Endodermal cell (in vitro differentiated cells): ENCODE measurements around the gene DND1. TPM values are rescaled to one million over a fixed set of nuclear protein-coding genes. Genes with fewer than 3 reads are reported as not detected.
"Not testable (repeated sequence)": the region's sequence is repeated elsewhere in the genome, so short reads cannot be mapped to it uniquely, and the experiment has no call there.

Experiments used
- DNase-seq: peaks from one replicate; pipeline ENCODE4 v3.0.0-alpha.2; 2017
- H3K27ac ChIP-seq: 2 replicates; pipeline ENCODE4 v1.5.1; 2013; ENCODE audit warnings: mild to moderate bottlenecking, low read depth, low read length, moderate library complexity
- H3K27me3 ChIP-seq: 2 replicates; pipeline ENCODE4 v1.6.1; 2013; ENCODE audit warnings: mild to moderate bottlenecking, low read length, moderate library complexity; ENCODE audit not compliant: insufficient read depth, control insufficient read depth, poor library complexity, severe bottlenecking
- H3K36me3 ChIP-seq: 2 replicates; pipeline ENCODE4 v1.7.0; 2013; ENCODE audit warnings: mild to moderate bottlenecking, low read length, moderate library complexity; ENCODE audit not compliant: control insufficient read depth, insufficient read depth
- H3K4me1 ChIP-seq: one replicate; pipeline ENCODE4 v1.7.0; 2013; ENCODE audit warnings: low read length; ENCODE audit not compliant: control insufficient read depth, insufficient read depth
- H3K4me3 ChIP-seq: 2 replicates; pipeline ENCODE4 v1.5.1; 2013; ENCODE audit warnings: mild to moderate bottlenecking, low read length, moderate library complexity
- H3K9ac ChIP-seq: 2 replicates; pipeline ENCODE4 v1.6.1; 2013; ENCODE audit warnings: mild to moderate bottlenecking, low read length, moderate library complexity; ENCODE audit not compliant: poor library complexity, severe bottlenecking; ENCODE audit errors: extremely low read depth
- H3K9me3 ChIP-seq: 2 replicates; pipeline ENCODE4 v1.6.1; 2013; ENCODE audit warnings: mild to moderate bottlenecking, low read length, moderate library complexity; ENCODE audit not compliant: control insufficient read depth
- H3K27ac Mint-ChIP-seq: 2 replicates; pipeline ENCODE4 v1.8.0; 2020; ENCODE audit warnings: mixed read lengths
- H3K27me3 Mint-ChIP-seq: 2 replicates; pipeline ENCODE4 v1.8.0; 2021; ENCODE audit warnings: mild to moderate bottlenecking, mixed read lengths; ENCODE audit not compliant: insufficient read depth
- H3K36me3 Mint-ChIP-seq: 2 replicates; pipeline ENCODE4 v1.8.0; 2020; ENCODE audit warnings: low read depth, mixed read lengths
- H3K4me1 Mint-ChIP-seq: 2 replicates; pipeline ENCODE4 v1.8.0; 2020; ENCODE audit warnings: mixed read lengths
- H3K4me3 Mint-ChIP-seq: 2 replicates; pipeline ENCODE4 v1.8.0; 2020; ENCODE audit warnings: mild to moderate bottlenecking, moderate library complexity, mixed read lengths
- H3K9me3 Mint-ChIP-seq: 2 replicates; pipeline ENCODE4 v1.8.0; 2020; ENCODE audit warnings: mild to moderate bottlenecking, mixed read lengths
- WGBS, 2 experiments: methylation state at CpG; one replicate each; pipeline versions ENCODE4 v1.1.5 to v1.1.7; 2013; ENCODE audit warnings: missing lambda C conversion rate in 2 of 2, mixed read lengths in 1 of 2; ENCODE audit not compliant: insufficient coverage in 1 of 2, insufficient read length in 1 of 2; 5-methylcytosine and 5-hydroxymethylcytosine counted together
- total RNA-seq, 2 donors: library from RNA; stranded (reverse); fragmentation: NEBNext Ultra II Directional in 1 of 2; extraction: Animal tissue kit (Norgen Biotek cat#: 25700) in 1 of 2; gene quantifications; 2 replicates in 1 of 2; 3 replicates in 1 of 2; pipeline ENCODE4 v1.2.1, GENCODE V29; 2021
- TF ChIP-seq, protein P1 (sequence below): fragments of 200-600 bp; sonication (generic); conservative IDR thresholded peaks from 2 replicates; pipeline ENCODE4 v1.5.0; 2021; ENCODE audit warnings: antibody characterized with exemption, mild to moderate bottlenecking

The DND1 gene
- total RNA-seq, 2 donors from 2014 or later = 1.1 to 1.6 TPM

DNA sequence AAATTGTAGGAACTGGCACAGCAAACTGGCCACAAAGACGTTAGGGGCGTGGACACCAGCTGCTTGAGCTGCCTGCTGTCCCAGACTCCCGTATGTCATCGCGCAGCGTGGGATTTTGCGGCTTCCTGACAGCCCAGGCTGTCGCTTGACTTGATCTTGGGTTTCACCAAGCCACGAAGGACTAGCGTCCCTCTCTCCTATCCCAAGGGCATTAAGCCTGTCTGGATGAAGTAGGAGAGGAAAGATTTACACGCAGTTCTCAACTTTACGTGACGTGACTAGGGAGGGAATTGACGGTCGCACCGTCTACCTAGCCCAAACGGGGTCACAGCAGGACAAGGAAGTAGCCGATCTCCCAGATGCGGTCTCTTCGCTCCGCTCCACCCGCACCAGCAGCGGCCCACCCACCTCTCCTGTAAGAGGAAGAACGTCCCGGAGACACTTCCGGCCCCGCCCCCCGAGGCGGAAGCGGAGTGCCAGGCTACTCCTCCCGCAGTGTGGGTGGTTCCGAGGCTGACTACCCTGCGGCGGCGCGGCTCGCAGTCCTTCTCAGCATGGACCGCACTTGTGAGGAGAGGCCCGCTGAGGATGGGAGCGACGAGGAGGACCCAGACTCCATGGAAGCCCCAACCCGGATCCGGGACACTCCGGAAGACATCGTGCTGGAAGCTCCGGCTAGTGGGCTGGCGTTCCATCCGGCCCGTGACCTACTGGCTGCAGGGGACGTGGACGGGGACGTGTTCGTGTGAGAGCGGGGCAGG lies 8.8 kb downstream of the DND1 start, which contains the start of gene WDR55:
WDR55 (plus strand) TSS at position 546 of the 761 bp plus-strand sequence; CDS start at position 555, 9 bp downstream.
- Mint-ChIP-seq H3K27ac (peak within 1 kb of the TSS; percentile 91), H3K27me3 (no peaks in the 10 kb centered on the region), H3K36me3 (peaks cover 66% of the 10 kb centered on the region), H3K4me1 (peaks cover 8% of the 10 kb centered on the region), H3K4me3 (peak within 1 kb of the TSS; percentile 99), H3K9me3 (no peaks in the 10 kb centered on the region)
- Histone ChIP-seq H3K27ac (peak within 1 kb of the TSS; percentile 72), H3K4me3 (peak within 1 kb of the TSS; percentile 87), H3K4me1 (no peaks in the 10 kb centered on the region), H3K9me3 (no peaks in the 10 kb centered on the region), H3K27me3 (no peaks in the 10 kb centered on the region), H3K9ac (peak within 1 kb of the TSS; percentile 52), H3K36me3 (peaks cover 58% of the 10 kb centered on the region)
- WGBS, 2 experiments = 1% methylated on average over 37 to 54 of the region's 54 CpGs
- TF ChIP-seq, protein P1, sequence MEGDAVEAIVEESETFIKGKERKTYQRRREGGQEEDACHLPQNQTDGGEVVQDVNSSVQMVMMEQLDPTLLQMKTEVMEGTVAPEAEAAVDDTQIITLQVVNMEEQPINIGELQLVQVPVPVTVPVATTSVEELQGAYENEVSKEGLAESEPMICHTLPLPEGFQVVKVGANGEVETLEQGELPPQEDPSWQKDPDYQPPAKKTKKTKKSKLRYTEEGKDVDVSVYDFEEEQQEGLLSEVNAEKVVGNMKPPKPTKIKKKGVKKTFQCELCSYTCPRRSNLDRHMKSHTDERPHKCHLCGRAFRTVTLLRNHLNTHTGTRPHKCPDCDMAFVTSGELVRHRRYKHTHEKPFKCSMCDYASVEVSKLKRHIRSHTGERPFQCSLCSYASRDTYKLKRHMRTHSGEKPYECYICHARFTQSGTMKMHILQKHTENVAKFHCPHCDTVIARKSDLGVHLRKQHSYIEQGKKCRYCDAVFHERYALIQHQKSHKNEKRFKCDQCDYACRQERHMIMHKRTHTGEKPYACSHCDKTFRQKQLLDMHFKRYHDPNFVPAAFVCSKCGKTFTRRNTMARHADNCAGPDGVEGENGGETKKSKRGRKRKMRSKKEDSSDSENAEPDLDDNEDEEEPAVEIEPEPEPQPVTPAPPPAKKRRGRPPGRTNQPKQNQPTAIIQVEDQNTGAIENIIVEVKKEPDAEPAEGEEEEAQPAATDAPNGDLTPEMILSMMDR = no peak
- peak; percentile 98 for DNase-seq

DNA sequence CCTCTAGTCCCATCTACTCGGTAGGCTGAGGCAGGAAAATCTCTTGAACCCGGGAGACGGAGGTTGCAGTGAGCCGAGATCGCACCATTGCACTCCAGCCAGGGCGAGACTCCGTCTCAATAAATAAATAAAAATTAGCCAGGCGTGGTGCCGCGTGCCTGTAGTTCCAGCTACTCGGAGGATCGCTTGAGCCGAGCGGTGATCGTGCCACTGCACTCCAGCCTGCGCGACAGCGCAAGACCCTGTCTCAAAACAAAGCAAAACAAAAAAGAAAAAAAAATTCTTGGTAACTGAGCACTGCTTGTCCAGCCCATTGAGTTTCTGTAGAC lies 9.4 kb downstream of the DND1 start:
- Histone ChIP-seq H3K9ac (peak overlapping the region; percentile 52), H3K36me3 (peaks cover 58% of the 10 kb centered on the region), H3K27ac (peak overlapping the region; percentile 72), H3K27me3 (no peaks in the 10 kb centered on the region), H3K4me3 (peak overlapping the region; percentile 87), H3K4me1 (no peaks in the 10 kb centered on the region), H3K9me3 (no peaks in the 10 kb centered on the region)
- no peaks in the 10 kb centered on the region for H3K27me3 Mint-ChIP-seq
- peak overlapping the region; percentile 99 for H3K4me3 Mint-ChIP-seq
- peaks cover 66% of the 10 kb centered on the region for H3K36me3 Mint-ChIP-seq
- H3K27ac Mint-ChIP-seq = peak overlapping the region; percentile 91
- no peaks in the 10 kb centered on the region for H3K9me3 Mint-ChIP-seq
- 74 to 76% methylated on average over 18 of the region's 18 CpGs for WGBS, 2 experiments
- no peak for DNase-seq
- TF ChIP-seq, protein P1 = no peak
- peaks cover 8% of the 10 kb centered on the region for H3K4me1 Mint-ChIP-seq

DNA sequence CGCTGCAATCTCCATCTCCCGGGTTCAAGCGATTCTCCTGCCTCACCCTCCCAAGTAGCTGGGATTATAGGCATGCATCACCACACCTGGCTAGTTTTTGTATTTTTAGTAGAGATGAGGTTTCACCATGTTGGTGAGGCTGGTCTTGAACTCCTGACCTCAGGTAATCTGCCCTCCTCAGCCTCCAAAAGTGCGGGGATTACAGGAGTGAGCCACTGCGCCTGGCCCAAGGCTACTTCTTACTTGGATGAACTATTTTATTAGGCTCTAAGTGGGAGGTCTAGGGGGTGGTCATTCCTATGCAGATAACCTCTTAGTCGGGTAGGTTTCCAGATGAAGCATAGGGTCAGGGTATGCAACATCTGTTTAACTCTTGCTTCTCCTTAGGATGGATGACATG lies 13.0 kb downstream of the DND1 start:
- not testable (repeated sequence) for H3K27ac ChIP-seq, H3K4me1 Mint-ChIP-seq, H3K4me3 Mint-ChIP-seq, H3K9me3 ChIP-seq, H3K27ac Mint-ChIP-seq, DNase-seq, H3K27me3 ChIP-seq, H3K4me3 ChIP-seq, H3K9ac ChIP-seq, H3K27me3 Mint-ChIP-seq, H3K4me1 ChIP-seq, H3K9me3 Mint-ChIP-seq
- 85 to 96% methylated on average over 3 to 6 of the region's 6 CpGs for WGBS, 2 experiments
- H3K36me3 ChIP-seq = peaks cover 72% of the 10 kb centered on the region
- H3K36me3 Mint-ChIP-seq = peaks cover 65% of the 10 kb centered on the region
